ENCODE data around the gene FGF12.

The FGF12 gene

DNA sequence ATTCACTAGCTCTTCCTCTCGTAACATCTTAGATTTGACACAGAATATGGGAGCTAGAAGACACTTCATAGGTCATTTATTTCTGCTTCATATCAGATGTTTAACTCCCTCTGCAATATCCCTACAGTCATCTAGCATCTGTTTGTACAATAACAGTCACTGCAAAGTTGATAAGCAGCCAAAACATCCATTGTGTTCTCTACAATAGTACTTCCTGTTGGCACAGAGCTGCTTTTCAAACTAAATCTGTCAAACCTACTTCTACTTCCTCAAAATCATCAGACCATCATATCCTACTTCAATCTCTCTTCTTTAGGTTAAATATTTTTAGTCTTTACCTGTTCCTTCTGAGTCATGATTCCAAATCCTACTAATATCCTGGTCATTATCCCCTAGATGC is 233.2 kb downstream of the FGF12 start:
- DNase-seq, result no peak

DNA sequence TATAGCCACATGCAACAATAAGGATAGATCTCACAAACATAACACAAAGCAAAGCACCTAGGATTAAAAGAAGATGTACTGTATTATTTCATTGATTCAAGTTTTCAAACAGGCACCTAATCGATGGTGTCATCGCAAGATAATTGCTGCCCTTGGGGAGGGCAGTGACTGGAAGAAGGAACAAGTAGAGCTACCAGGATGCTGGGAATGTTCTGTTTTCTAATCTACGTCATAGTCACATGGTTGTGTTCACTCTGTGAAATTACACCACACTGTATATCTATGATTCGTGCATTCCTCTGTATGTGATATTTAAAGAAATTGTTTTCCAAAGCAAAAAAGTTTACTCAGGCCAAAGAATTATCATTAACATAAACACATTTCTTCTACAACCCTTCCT is 236.6 kb downstream of the FGF12 start:
- no peak for DNase-seq

- DNase-seq, result no peak
These were observed 237.8 kb downstream of the FGF12 start for GRCh38 chr3:192489579-192489978.

DNA sequence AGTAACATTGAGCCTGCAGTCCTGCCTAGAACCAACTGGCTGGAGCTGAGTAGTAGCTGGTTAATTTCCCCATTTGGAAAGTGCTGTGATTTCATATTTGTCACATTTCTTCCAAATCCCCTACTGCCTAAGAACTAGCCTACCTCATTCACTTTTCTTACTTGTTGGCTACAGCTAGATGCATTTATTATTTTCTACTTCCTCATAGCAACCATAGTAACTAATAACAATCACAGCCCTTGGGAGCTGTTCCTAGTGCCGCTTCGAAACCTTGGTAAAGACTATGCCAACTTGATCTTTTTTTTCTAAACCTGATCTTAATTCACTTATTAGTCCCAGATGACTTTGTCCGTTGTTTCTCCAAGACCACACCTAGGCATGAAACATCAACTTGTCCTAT is 240.3 kb downstream of the FGF12 start:
- DNase-seq, result no peak

DNA sequence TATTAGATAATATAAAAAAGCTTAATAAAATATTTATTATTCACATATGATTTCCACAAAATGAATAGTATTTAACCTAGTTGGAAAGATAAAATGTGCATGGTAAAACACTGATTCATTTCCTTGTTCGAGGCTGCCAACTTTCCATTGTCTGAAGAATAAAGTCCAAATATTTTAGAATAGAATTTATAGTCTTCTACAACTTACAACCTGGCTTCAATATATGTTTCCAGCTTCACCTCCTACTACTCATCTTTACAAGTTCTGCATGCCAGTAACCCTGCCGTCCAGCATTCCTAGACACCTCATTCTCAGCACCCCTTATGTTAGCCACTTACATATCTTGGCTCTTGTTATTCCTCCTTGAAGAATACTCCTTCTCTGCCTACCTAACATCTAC is 244.5 kb downstream of the FGF12 start:
- no peak for DNase-seq

DNA sequence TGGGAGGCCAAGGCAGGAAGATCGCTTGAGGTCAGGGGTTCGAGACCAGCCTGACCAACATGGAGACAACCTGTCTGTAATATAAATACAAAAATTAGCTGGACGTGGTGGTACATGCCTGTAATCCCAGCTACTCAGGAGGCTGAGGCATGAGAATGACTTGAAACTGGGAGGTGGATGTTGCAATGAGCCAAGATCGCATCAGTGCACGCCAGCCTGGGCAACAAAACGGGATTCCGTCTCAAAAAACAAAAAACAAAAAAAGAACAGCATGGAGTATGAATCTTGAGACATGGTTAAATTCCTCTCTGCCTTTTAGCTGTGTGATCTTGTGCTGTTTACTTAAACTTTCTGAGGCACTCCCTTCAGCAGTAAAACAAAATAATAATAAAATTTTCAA is 244.9 kb downstream of the FGF12 start:
- DNase-seq, result no peak

GRCh38 chr3:192481638-192482037 is 245.7 kb downstream of the FGF12 start:
- DNase-seq, result no peak

- peak; percentile 17 for DNase-seq
These were observed 259.9 kb downstream of the FGF12 start for GRCh38 chr3:192467230-192468140.

DNA sequence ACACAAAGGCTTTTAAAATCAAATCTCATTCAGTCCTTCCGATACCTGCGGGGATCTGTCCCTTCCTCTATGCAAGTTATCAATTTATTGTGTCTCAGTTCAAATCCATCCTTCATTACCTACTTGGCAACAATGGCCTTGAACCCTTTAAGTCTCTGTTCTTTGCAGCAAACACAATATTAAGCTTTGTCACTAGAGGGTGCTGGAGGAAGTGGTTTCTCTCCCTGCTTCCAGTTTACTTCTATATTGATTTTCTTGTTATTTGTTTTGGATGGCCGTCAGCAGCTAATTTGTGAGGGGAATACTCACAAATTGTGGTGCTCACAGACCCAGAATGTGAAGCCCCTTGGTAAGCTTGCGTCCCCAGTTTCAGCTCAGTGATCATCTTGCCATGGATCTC is 278.3 kb downstream of the FGF12 start:
- DNase-seq, result no peak

- no peak for DNase-seq
These were observed 281.3 kb downstream of the FGF12 start for GRCh38 chr3:192445770-192446644.

DNA sequence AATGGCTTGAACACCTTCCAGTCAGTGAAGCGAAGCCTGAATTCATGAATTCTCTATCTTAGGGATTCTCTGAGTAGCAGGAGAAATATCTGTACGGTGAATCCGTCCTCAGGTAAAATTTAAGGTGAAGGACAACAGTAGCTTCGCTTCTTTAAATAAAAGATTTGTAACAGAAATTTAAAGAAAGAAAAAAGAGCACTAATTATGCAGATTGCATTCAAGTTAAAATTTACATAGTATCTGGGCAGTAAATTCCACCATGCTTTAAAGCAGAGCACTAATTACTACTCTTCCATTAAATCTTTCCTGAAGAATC is 282.6 kb downstream of the FGF12 start:
- no peak for DNase-seq

GRCh38 chr3:192444096-192444790 is 283.1 kb downstream of the FGF12 start:
- peak; percentile 57 for DNase-seq

GRCh38 chr3:192435241-192435640 is 292.1 kb downstream of the FGF12 start:
- no peak for DNase-seq

DNA sequence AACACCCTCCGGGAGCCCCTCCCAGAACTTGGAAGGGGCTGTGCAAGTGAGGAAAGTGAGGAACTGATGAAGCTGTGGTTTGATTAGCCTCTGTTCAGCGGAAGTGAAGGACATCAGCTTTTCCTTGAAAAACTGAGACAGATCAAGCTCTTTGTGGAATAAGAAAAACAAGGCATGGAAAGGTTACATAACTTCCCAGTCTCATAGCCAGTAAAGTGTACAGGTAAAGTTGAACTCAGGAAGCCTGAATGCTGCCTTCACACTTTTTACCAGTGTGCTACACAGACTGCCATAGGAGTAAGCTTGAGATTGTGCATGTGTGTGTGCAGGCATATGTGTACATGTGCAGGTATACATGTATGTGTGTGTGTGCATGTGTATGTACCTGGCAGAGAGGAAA is 293.2 kb downstream of the FGF12 start:
- no peak for DNase-seq

- no peak for DNase-seq
These were observed 293.6 kb downstream of the FGF12 start for GRCh38 chr3:192433704-192434103.

- peak; percentile 20 for DNase-seq
These were observed 304.4 kb downstream of the FGF12 start for GRCh38 chr3:192422997-192423342.

DNA sequence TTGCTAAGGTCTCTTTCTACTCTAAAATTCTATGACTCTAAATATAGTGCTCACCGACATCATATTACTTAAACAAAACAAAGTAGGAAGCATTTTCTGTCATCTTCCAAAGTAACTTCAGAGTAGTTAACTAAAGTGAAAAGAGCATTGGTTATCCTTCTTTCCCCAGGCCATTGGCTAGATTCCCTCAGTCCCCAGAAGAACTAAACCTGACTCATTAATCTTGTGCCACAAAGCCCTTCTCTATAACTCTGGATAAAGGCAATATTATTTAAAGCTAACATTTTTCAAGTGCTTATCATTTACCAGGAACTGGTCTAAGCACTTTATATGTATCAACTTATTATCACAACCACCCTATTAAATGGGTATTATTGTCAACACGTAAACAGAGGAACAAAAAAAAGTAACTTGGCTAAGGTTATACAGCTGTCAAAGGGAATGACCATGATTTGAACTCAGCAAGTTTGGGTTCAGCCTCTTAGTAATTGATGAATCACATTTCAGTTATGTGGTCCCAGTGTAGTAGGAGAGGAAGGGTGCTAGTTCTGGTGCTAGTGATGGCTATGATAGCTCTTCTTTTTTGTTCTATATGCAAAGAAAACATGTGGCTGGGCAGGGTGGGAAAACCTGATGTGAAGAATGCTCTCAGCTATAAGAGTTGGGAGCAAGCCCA is 304.9 kb downstream of the FGF12 start:
- DNase-seq, result peak; percentile 22

DNA sequence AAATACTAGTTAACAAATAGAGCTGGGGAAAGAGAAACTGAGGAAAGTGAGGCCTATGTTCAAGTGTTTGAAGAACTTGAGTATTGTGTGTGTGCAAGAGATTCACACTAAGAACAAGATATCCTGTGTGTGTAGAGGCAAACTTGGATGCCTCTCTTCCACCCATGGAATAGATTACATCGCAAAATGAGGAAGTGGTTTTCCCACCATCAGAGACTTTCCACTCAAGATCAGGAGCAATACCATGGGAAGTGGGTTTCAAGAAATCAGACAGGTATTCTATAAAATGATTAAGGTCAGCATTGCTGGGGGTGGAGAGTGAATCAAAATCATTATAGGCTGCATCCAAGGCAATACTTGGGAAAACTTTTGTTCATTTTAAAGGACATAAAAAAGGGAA is 308.0 kb downstream of the FGF12 start:
- no peak for DNase-seq

- DNase-seq, result no peak
These were observed 309.7 kb downstream of the FGF12 start for GRCh38 chr3:192417559-192418055.

DNA sequence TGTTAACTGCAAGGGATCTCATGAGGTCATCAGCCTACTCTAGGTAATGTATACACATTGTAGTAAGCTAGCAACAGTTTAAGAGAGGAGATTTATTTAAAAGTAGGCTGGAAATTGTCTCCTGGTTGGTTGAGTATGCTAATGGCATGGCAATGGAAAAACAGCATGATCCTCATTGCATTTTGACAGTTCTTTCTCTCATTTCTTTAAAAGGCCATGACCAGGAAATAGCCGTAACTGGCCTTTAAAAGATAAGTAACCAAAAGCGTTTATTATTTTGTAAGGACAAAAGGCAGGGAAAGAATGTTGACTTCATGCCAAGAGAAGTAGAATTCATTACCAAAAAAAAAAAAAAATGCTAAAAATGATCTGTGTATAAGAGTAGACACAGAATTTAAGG is 310.3 kb downstream of the FGF12 start:
- DNase-seq, result no peak

DNA sequence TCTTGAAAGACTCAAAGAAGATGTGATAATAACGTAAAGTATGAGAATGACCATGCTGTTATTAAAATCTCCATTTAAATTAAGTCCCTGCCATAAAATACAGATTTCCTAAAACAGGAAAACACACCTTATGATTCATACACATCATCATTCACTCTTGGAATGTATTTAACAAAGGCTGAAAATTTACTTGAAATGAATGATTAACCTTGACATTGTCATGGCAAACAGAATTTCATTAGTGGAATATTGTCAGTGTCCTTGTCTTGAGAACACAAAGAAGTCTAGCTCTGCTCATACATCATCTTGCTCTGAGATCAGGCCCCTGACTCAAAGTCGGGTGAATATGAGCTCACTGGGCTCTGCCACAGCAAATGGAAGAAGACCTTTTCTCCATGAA is 313.9 kb downstream of the FGF12 start:
- no peak for DNase-seq

- DNase-seq, result no peak
These were observed 316.7 kb downstream of the FGF12 start for GRCh38 chr3:192410684-192410960.

All from right kidney (tissue), 1 donor.